DOHH2 (cell line): ENCODE measurements around the gene SRGAP3.

Experiments
- H3F3A ChIP-seq: fragments of 200-600 bp; sonication (generic), shearing (Covaris generic); 2 replicates; pipeline ENCODE4 v1.6.0; 2016; ENCODE audit warnings: antibody characterized with exemption, mild to moderate bottlenecking; ENCODE audit not compliant: control insufficient read depth, insufficient read depth
- H3K27ac ChIP-seq: fragments of 200-600 bp; sonication (generic); 2 replicates; pipeline ENCODE4 v1.5.1; 2014; ENCODE audit warnings: low read depth, mild to moderate bottlenecking, low read length, moderate library complexity
- H3K27me3 ChIP-seq: fragments of 200-600 bp; sonication (generic); 2 replicates; pipeline ENCODE4 v1.6.1; 2014; ENCODE audit warnings: mild to moderate bottlenecking, low read length, mixed read lengths; ENCODE audit not compliant: control insufficient read depth
- H3K36me3 ChIP-seq: fragments of 200-600 bp; sonication (generic); 2 replicates; pipeline ENCODE4 v1.6.1; 2014; ENCODE audit warnings: mild to moderate bottlenecking, low read length, moderate library complexity, mixed read lengths; ENCODE audit not compliant: control insufficient read depth
- H3K4me1 ChIP-seq: fragments of 200-600 bp; sonication (generic); 2 replicates; pipeline ENCODE4 v1.6.1; 2014; ENCODE audit warnings: mild to moderate bottlenecking, low read length, mixed read lengths; ENCODE audit not compliant: control insufficient read depth
- H3K4me2 ChIP-seq: fragments of 200-600 bp; sonication (generic); 2 replicates; pipeline ENCODE4 v1.6.0; 2014; ENCODE audit warnings: mild to moderate bottlenecking, low read length, moderate library complexity
- H3K4me3 ChIP-seq: fragments of 200-600 bp; sonication (generic); 2 replicates; pipeline ENCODE4 v1.5.1; 2014; ENCODE audit warnings: mild to moderate bottlenecking, low read length, mixed read lengths
- H3K79me2 ChIP-seq: fragments of 200-600 bp; sonication (generic); 2 replicates; pipeline ENCODE4 v1.6.1; 2014; ENCODE audit warnings: mild to moderate bottlenecking, low read length, mixed read lengths; ENCODE audit not compliant: control insufficient read depth
- H3K9me2 ChIP-seq: fragments of 200-600 bp; sonication (generic); replicated peaks from 2 replicates; pipeline ENCODE4 v1.6.1; 2014; ENCODE audit warnings: mild to moderate bottlenecking, low read length, mixed read lengths; ENCODE audit not compliant: control insufficient read depth
- H3K9me3 ChIP-seq: fragments of 200-600 bp; sonication (generic); 2 replicates; pipeline ENCODE4 v1.6.1; 2014; ENCODE audit warnings: antibody characterized with exemption, low read length, mixed read lengths; ENCODE audit not compliant: control insufficient read depth, insufficient read depth
- H4K20me1 ChIP-seq: fragments of 200-600 bp; sonication (generic); 2 replicates; pipeline ENCODE4 v1.6.0; 2014; ENCODE audit warnings: low read depth, mild to moderate bottlenecking, antibody characterized with exemption, low read length, moderate library complexity; ENCODE audit not compliant: control insufficient read depth, insufficient read depth
- CTCF ChIP-seq: fragments of 200-600 bp; sonication (generic); IDR thresholded peaks from one replicate; pipeline ENCODE4 v1.5.1; 2014; ENCODE audit warnings: antibody characterized with exemption, mild to moderate bottlenecking, low read depth, low read length; ENCODE audit not compliant: poor library complexity, severe bottlenecking
- EZH2phosphoT487 ChIP-seq: fragments of 200-600 bp; sonication (generic); IDR thresholded peaks from 2 replicates; pipeline ENCODE4 v1.6.1; 2017; ENCODE audit warnings: borderline replicate concordance, mild to moderate bottlenecking, antibody characterized with exemption, low read length, moderate library complexity, mixed read lengths

Gene SRGAP3

DNA sequence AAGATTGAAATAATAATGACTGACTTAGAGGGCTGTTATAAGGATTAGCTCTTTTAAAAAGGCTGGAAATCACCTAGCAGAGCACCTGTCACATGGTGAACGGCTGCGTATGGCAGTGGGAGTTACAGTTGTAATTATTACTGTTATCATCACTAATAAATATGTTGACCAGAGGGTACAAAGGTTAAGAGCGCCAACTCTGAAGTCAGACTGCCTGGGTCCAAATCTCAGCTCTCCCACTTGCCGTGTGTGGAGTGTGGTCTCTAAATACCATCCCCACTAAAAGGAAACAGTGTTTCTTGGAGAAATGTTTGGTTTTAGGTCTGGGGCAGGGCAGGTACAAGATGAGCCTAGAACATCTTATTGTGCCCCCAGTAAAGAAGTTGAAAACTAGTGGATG is 280.2 kb downstream of the SRGAP3 start:
- no peak overlapping the region for H3K4me3 ChIP-seq
- no peaks in the 10 kb centered on the region for H3K9me2 ChIP-seq
- no peaks in the 10 kb centered on the region for H4K20me1 ChIP-seq
- no peaks in the 10 kb centered on the region for H3F3A ChIP-seq
- no peaks in the 10 kb centered on the region for H3K4me1 ChIP-seq
- no peaks in the 10 kb centered on the region for H3K79me2 ChIP-seq
- no peak overlapping the region for H3K27ac ChIP-seq
- H3K36me3 ChIP-seq: no peaks in the 10 kb centered on the region
- no peaks in the 10 kb centered on the region for H3K9me3 ChIP-seq
- H3K27me3 ChIP-seq: peaks cover 19% of the 10 kb centered on the region
- no peak for TF ChIP-seq EZH2phosphoT487
- TF ChIP-seq CTCF: no peak
- no peak overlapping the region for H3K4me2 ChIP-seq

- H3K9me3 ChIP-seq: no peaks in the 10 kb centered on the region
- TF ChIP-seq CTCF (no peak), EZH2phosphoT487 (no peak)
- H4K20me1 ChIP-seq: no peaks in the 10 kb centered on the region
- no peak overlapping the region for H3K4me2 ChIP-seq
- H3K36me3 ChIP-seq: no peaks in the 10 kb centered on the region
- H3K4me3 ChIP-seq: no peak overlapping the region
- H3K79me2 ChIP-seq: no peaks in the 10 kb centered on the region
- H3F3A ChIP-seq: no peaks in the 10 kb centered on the region
- peaks cover 19% of the 10 kb centered on the region for H3K27me3 ChIP-seq
- H3K27ac ChIP-seq: no peak overlapping the region
- no peaks in the 10 kb centered on the region for H3K9me2 ChIP-seq
- peaks cover 7% of the 10 kb centered on the region for H3K4me1 ChIP-seq
Observed at GRCh38 chr3:8968375-8968882, 281.0 kb downstream of the SRGAP3 start.

DNA sequence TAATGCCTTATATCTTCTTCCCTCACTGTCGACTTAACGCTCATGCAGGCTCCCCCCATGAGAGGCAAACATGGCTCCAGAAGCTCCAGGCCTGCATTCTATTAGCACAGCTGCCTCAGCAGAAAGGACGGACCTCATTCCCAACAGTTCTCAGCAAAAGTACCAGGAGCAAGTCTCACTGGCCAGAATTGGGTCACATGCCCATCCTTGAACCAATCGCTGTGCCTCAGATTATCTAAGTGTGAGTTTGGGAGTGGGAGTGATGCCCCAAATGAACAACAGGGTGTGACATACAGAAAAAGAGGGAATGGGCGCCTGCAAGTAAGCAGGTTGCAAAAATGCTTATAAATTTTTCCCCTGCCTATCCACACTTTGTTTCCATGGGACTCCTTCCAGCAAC is 281.9 kb downstream of the SRGAP3 start:
- peaks cover 6% of the 10 kb centered on the region for H3K36me3 ChIP-seq
- peaks cover 7% of the 10 kb centered on the region for H3K4me1 ChIP-seq
- H3K4me2 ChIP-seq: no peak overlapping the region
- H3K4me3 ChIP-seq: no peak overlapping the region
- H3F3A ChIP-seq: no peaks in the 10 kb centered on the region
- no peak for TF ChIP-seq CTCF
- no peak for TF ChIP-seq EZH2phosphoT487
- H3K79me2 ChIP-seq: peaks cover 8% of the 10 kb centered on the region
- H3K9me2 ChIP-seq: no peaks in the 10 kb centered on the region
- H3K27me3 ChIP-seq: peaks cover 19% of the 10 kb centered on the region
- no peaks in the 10 kb centered on the region for H4K20me1 ChIP-seq
- H3K9me3 ChIP-seq: no peaks in the 10 kb centered on the region
- H3K27ac ChIP-seq: no peak overlapping the region
